Measurements from ENCODE around the gene KCNN4. TPM values are rescaled to one million over a fixed set of nuclear protein-coding genes. Genes with fewer than 3 reads are reported as not detected.

Gene KCNN4
- total and polyA plus RNA-seq, 2 experiments from 2014 or later: 0.86 to 3.2 TPM

- no peak overlapping the region for H3K4me3 ChIP-seq
- no peaks in the 10 kb centered on the region for H3K27me3 ChIP-seq (ENCODE audit: insufficient read depth)
- Mint-ChIP-seq H3K4me1 (no peaks in the 10 kb centered on the region), H3K4me3 (no peak overlapping the region), H3K36me3 (ENCODE audit: low read depth) (no peaks in the 10 kb centered on the region), H3K27ac (no peak overlapping the region), H3K27me3 (ENCODE audit: insufficient read depth, low read depth, poor library complexity) (peaks cover 5% of the 10 kb centered on the region), H3K9me3 (no peaks in the 10 kb centered on the region)
- ATAC-seq: no peak
- no peak overlapping the region; the same call in 1 of the 2 replicates for H2AFZ ChIP-seq
- H4K20me1 ChIP-seq (replicated peaks; ENCODE audit: insufficient read depth): no peaks in the 10 kb centered on the region
- no peak for DNase-seq (ENCODE audit: low spot score)
- no peaks in the 10 kb centered on the region for H3K36me3 ChIP-seq (ENCODE audit: insufficient read depth)
- H3K9me2 ChIP-seq (ENCODE audit: insufficient read depth): no peaks in the 10 kb centered on the region
- H3K4me1 ChIP-seq (ENCODE audit: insufficient read depth): no peaks in the 10 kb centered on the region
- no peaks in the 10 kb centered on the region for H3K79me2 ChIP-seq (replicated peaks; ENCODE audit: insufficient read depth)
- H3K27ac ChIP-seq (ENCODE audit: low read depth): no peak overlapping the region
- no peaks in the 10 kb centered on the region for H3F3A ChIP-seq (replicated peaks; ENCODE audit: low read depth)
- no peak overlapping the region for H3K4me2 ChIP-seq
- TF ChIP-seq EZH2 (IDR thresholded peaks at IDR 0.05; ENCODE audit: low read depth, unreplicated experiment) (no peak), POLR2AphosphoS5 (IDR thresholded peaks at IDR 0.05; ENCODE audit: low read depth) (no peak), ETS1 (IDR thresholded peaks at IDR 0.05) (no peak)
Observed at GRCh38 chr19:43718627-43719377, 62.0 kb downstream of the KCNN4 start.

Other genes starting within 250 kb of the KCNN4 start
- 0.10 TPM in 1 of 2 replicates, not detected in the other for gene ZNF575, start 247.8 kb downstream of the KCNN4 start, total RNA-seq (2014; rRNA removed; shearing (Covaris generic))
- 0.42 and 0.65 TPM in 2 replicates for gene ZNF575, start 247.8 kb downstream of the KCNN4 start, polyA plus RNA-seq (2016; fragmentation: Nextera tagmentation; extraction: Ambion mirVana)
- 45.8 and 49.5 TPM in 2 replicates for gene XRCC1, start 205.4 kb downstream of the KCNN4 start, total RNA-seq (2014; rRNA removed; shearing (Covaris generic))
- 32.0 and 35.3 TPM in 2 replicates for gene XRCC1, start 205.4 kb downstream of the KCNN4 start, polyA plus RNA-seq (2016; fragmentation: Nextera tagmentation; extraction: Ambion mirVana)
- gene PINLYP, start 205.2 kb downstream of the KCNN4 start, total RNA-seq (2014; rRNA removed; shearing (Covaris generic)): 4.3 and 7.8 TPM in 2 replicates
- gene PINLYP, start 205.2 kb downstream of the KCNN4 start, polyA plus RNA-seq (2016; fragmentation: Nextera tagmentation; extraction: Ambion mirVana): 11.1 and 12.1 TPM in 2 replicates
- gene IRGQ, start 184.8 kb downstream of the KCNN4 start, total RNA-seq (2014; rRNA removed; shearing (Covaris generic)): 49.6 and 72.7 TPM in 2 replicates
- gene IRGQ, start 184.8 kb downstream of the KCNN4 start, polyA plus RNA-seq (2016; fragmentation: Nextera tagmentation; extraction: Ambion mirVana): 8.4 and 8.7 TPM in 2 replicates
- gene ZNF576, start 184.4 kb downstream of the KCNN4 start, total RNA-seq (2014; rRNA removed; shearing (Covaris generic)): 5.9 and 14.1 TPM in 2 replicates
- 15.5 and 16.9 TPM in 2 replicates for gene ZNF576, start 184.4 kb downstream of the KCNN4 start, polyA plus RNA-seq (2016; fragmentation: Nextera tagmentation; extraction: Ambion mirVana)
- gene SRRM5, start 168.9 kb downstream of the KCNN4 start, total RNA-seq (2014; rRNA removed; shearing (Covaris generic)): not detected in 2 replicates
- gene SRRM5, start 168.9 kb downstream of the KCNN4 start, polyA plus RNA-seq (2016; fragmentation: Nextera tagmentation; extraction: Ambion mirVana): 0.08 and 0.17 TPM in 2 replicates
- 21.6 and 23.9 TPM in 2 replicates for gene ZNF428, start 161.3 kb downstream of the KCNN4 start, total RNA-seq (2014; rRNA removed; shearing (Covaris generic))
- 21.1 and 22.5 TPM in 2 replicates for gene ZNF428, start 161.3 kb downstream of the KCNN4 start, polyA plus RNA-seq (2016; fragmentation: Nextera tagmentation; extraction: Ambion mirVana)
- gene CADM4, start 141.1 kb downstream of the KCNN4 start, total RNA-seq (2014; rRNA removed; shearing (Covaris generic)): 21.2 and 26.0 TPM in 2 replicates
- gene CADM4, start 141.1 kb downstream of the KCNN4 start, polyA plus RNA-seq (2016; fragmentation: Nextera tagmentation; extraction: Ambion mirVana): 3.7 TPM in 2 replicates
- gene PLAUR, start 110.8 kb downstream of the KCNN4 start, total RNA-seq (2014; rRNA removed; shearing (Covaris generic)): 11.1 and 16.5 TPM in 2 replicates
- 20.6 and 21.3 TPM in 2 replicates for gene PLAUR, start 110.8 kb downstream of the KCNN4 start, polyA plus RNA-seq (2016; fragmentation: Nextera tagmentation; extraction: Ambion mirVana)
- not detected in 2 replicates for gene IRGC, start 64.9 kb downstream of the KCNN4 start, total RNA-seq (2014; rRNA removed; shearing (Covaris generic))
- not detected in 2 replicates for gene IRGC, start 64.9 kb downstream of the KCNN4 start, polyA plus RNA-seq (2016; fragmentation: Nextera tagmentation; extraction: Ambion mirVana)
- gene SMG9, start 26.0 kb downstream of the KCNN4 start, total RNA-seq (2014; rRNA removed; shearing (Covaris generic)): 6.3 and 13.2 TPM in 2 replicates
- gene SMG9, start 26.0 kb downstream of the KCNN4 start, polyA plus RNA-seq (2016; fragmentation: Nextera tagmentation; extraction: Ambion mirVana): 14.0 and 15.7 TPM in 2 replicates
- gene LYPD5, start 21.5 kb upstream of the KCNN4 start, total RNA-seq (2014; rRNA removed; shearing (Covaris generic)): 0.54 and 1.1 TPM in 2 replicates
- 0.61 and 1.5 TPM in 2 replicates for gene LYPD5, start 21.5 kb upstream of the KCNN4 start, polyA plus RNA-seq (2016; fragmentation: Nextera tagmentation; extraction: Ambion mirVana)
- gene ZNF283, start 46.3 kb upstream of the KCNN4 start, total RNA-seq (2014; rRNA removed; shearing (Covaris generic)): 8.7 and 12.0 TPM in 2 replicates
- 3.0 and 3.1 TPM in 2 replicates for gene ZNF283, start 46.3 kb upstream of the KCNN4 start, polyA plus RNA-seq (2016; fragmentation: Nextera tagmentation; extraction: Ambion mirVana)
- gene ZNF404, start 103.0 kb upstream of the KCNN4 start, total RNA-seq (2014; rRNA removed; shearing (Covaris generic)): 3.7 and 3.9 TPM in 2 replicates
- 3.9 and 5.0 TPM in 2 replicates for gene ZNF404, start 103.0 kb upstream of the KCNN4 start, polyA plus RNA-seq (2016; fragmentation: Nextera tagmentation; extraction: Ambion mirVana)
- gene ZNF45, start 154.3 kb upstream of the KCNN4 start, total RNA-seq (2014; rRNA removed; shearing (Covaris generic)): 9.6 and 13.2 TPM in 2 replicates
- gene ZNF45, start 154.3 kb upstream of the KCNN4 start, polyA plus RNA-seq (2016; fragmentation: Nextera tagmentation; extraction: Ambion mirVana): 3.3 and 4.1 TPM in 2 replicates
- gene ZNF221, start 170.3 kb upstream of the KCNN4 start, total RNA-seq (2014; rRNA removed; shearing (Covaris generic)): 9.2 and 14.0 TPM in 2 replicates
- gene ZNF221, start 170.3 kb upstream of the KCNN4 start, polyA plus RNA-seq (2016; fragmentation: Nextera tagmentation; extraction: Ambion mirVana): 1.5 and 1.6 TPM in 2 replicates
- 6.0 and 7.8 TPM in 2 replicates for gene ZNF155, start 203.2 kb upstream of the KCNN4 start, total RNA-seq (2014; rRNA removed; shearing (Covaris generic))
- gene ZNF155, start 203.2 kb upstream of the KCNN4 start, polyA plus RNA-seq (2016; fragmentation: Nextera tagmentation; extraction: Ambion mirVana): 2.9 and 3.8 TPM in 2 replicates
- 2.2 and 2.6 TPM in 2 replicates for gene ZNF230, start 222.0 kb upstream of the KCNN4 start, total RNA-seq (2014; rRNA removed; shearing (Covaris generic))
- 1.8 and 1.9 TPM in 2 replicates for gene ZNF230, start 222.0 kb upstream of the KCNN4 start, polyA plus RNA-seq (2016; fragmentation: Nextera tagmentation; extraction: Ambion mirVana)
- 2.3 and 3.4 TPM in 2 replicates for gene ZNF222, start 244.4 kb upstream of the KCNN4 start, total RNA-seq (2014; rRNA removed; shearing (Covaris generic))
- gene ZNF222, start 244.4 kb upstream of the KCNN4 start, polyA plus RNA-seq (2016; fragmentation: Nextera tagmentation; extraction: Ambion mirVana): 2.6 and 2.8 TPM in 2 replicates